Ishikawa (cell line): ENCODE data around the gene FAM47A.

ENCODE experiments used
- CEBPB ChIP-seq: IDR thresholded peaks from 2 replicates; pipeline ENCODE4 v1.6.1; 2012
- CREB1 ChIP-seq: IDR thresholded peaks from 2 replicates; pipeline ENCODE4 v1.6.1; 2012; ENCODE audit warnings: low read depth
- EGR1 ChIP-seq: IDR thresholded peaks from 2 replicates; pipeline ENCODE4 v1.6.1; 2012
- EP300 ChIP-seq: IDR thresholded peaks from 2 replicates; pipeline ENCODE4 v1.6.1; 2012; ENCODE audit warnings: borderline replicate concordance
- FOXM1 ChIP-seq: IDR thresholded peaks from 2 replicates; pipeline ENCODE4 v1.6.1; 2012; ENCODE audit warnings: low read depth, borderline replicate concordance
- NFIC ChIP-seq: IDR thresholded peaks from 2 replicates; pipeline ENCODE4 v1.6.1; 2012
- RAD21 ChIP-seq: IDR thresholded peaks from 2 replicates; pipeline ENCODE4 v1.6.1; 2012; ENCODE audit warnings: low read depth
- TAF1 ChIP-seq: IDR thresholded peaks from 2 replicates; pipeline ENCODE4 v1.6.1; 2012; ENCODE audit warnings: low read depth, mild to moderate bottlenecking
- TCF12 ChIP-seq: IDR thresholded peaks from 2 replicates; pipeline ENCODE4 v1.6.1; 2012; ENCODE audit warnings: low read depth
- TEAD4 ChIP-seq: IDR thresholded peaks from 2 replicates; pipeline ENCODE4 v1.6.1; 2012
- YY1 ChIP-seq: IDR thresholded peaks from 2 replicates; pipeline ENCODE4 v1.6.1; 2012; ENCODE audit warnings: low read depth
- ZBTB7A ChIP-seq: IDR thresholded peaks from 2 replicates; pipeline ENCODE4 v1.6.1; 2012; ENCODE audit warnings: low read depth
- TF ChIP-seq, protein P1 (sequence below): IDR thresholded peaks from 2 replicates; pipeline ENCODE4 v1.6.1; 2012
- TF ChIP-seq, protein P2 (sequence below): IDR thresholded peaks from 2 replicates; pipeline ENCODE4 v1.6.1; 2012
- TF ChIP-seq, protein P3 (sequence below): IDR thresholded peaks from 2 replicates; pipeline ENCODE4 v1.6.1; 2012; ENCODE audit warnings: low read depth, mild to moderate bottlenecking

FAM47A gene

DNA sequence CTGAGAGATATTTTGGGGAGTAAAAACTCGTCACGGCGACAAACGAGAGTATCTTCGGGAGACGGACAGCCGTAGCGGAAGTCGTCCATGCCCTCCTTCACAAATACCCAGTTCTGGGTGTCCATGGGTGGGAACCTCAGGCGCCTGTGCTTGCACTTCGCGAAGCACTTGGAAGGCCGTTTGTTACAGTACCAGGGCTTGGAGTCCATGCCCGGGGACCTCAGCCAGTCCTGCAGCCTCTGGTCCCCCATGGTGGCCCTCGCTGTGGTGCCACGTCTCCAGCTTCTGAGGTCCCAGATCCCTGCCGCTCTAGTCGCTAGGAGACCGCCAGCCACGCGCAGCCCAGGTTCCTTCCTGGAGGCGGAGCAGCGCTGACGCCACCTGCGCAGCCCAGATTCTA lies at the start of gene FAM47A:
FAM47A (minus strand) TSS at position 287 of the 400 bp plus-strand sequence; CDS start at position 251, 36 bp downstream.
- TF ChIP-seq EGR1 (no peak), CEBPB (no peak), TCF12 (no peak), YY1 (no peak), CREB1 (no peak), RAD21 (no peak), NFIC (no peak), ZBTB7A (no peak), TEAD4 (no peak), FOXM1 (no peak), TAF1 (no peak), EP300 (no peak)
- TF ChIP-seq, protein P1, sequence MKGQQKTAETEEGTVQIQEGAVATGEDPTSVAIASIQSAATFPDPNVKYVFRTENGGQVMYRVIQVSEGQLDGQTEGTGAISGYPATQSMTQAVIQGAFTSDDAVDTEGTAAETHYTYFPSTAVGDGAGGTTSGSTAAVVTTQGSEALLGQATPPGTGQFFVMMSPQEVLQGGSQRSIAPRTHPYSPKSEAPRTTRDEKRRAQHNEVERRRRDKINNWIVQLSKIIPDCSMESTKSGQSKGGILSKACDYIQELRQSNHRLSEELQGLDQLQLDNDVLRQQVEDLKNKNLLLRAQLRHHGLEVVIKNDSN = no peak
- TF ChIP-seq, protein P2, sequence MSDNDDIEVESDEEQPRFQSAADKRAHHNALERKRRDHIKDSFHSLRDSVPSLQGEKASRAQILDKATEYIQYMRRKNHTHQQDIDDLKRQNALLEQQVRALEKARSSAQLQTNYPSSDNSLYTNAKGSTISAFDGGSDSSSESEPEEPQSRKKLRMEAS = no peak
- TF ChIP-seq, protein P3, sequence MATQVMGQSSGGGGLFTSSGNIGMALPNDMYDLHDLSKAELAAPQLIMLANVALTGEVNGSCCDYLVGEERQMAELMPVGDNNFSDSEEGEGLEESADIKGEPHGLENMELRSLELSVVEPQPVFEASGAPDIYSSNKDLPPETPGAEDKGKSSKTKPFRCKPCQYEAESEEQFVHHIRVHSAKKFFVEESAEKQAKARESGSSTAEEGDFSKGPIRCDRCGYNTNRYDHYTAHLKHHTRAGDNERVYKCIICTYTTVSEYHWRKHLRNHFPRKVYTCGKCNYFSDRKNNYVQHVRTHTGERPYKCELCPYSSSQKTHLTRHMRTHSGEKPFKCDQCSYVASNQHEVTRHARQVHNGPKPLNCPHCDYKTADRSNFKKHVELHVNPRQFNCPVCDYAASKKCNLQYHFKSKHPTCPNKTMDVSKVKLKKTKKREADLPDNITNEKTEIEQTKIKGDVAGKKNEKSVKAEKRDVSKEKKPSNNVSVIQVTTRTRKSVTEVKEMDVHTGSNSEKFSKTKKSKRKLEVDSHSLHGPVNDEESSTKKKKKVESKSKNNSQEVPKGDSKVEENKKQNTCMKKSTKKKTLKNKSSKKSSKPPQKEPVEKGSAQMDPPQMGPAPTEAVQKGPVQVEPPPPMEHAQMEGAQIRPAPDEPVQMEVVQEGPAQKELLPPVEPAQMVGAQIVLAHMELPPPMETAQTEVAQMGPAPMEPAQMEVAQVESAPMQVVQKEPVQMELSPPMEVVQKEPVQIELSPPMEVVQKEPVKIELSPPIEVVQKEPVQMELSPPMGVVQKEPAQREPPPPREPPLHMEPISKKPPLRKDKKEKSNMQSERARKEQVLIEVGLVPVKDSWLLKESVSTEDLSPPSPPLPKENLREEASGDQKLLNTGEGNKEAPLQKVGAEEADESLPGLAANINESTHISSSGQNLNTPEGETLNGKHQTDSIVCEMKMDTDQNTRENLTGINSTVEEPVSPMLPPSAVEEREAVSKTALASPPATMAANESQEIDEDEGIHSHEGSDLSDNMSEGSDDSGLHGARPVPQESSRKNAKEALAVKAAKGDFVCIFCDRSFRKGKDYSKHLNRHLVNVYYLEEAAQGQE = no peak

DNA sequence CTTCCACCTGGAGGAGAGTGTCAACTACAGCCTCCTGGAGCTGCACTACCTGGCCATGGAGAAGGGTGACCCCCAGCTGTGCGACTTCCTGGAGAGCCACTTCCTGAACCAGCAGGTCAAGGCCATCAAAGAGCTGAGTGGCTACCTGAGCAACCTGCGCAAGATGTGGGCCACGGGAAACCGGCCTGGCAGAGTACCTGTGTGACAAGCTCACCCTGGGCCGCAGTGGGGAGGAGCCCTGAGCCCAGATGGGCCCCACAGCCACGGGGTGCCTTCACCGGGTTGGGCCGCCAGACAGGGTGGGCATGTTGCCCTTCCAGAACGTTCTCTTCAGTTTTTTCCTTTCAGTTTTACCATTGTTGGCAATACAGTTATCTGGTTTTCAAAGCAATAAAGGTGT lies 15.2 kb upstream of the FAM47A start:
- TF ChIP-seq RAD21 = no peak
- TF ChIP-seq, protein P1 = no peak

DNA sequence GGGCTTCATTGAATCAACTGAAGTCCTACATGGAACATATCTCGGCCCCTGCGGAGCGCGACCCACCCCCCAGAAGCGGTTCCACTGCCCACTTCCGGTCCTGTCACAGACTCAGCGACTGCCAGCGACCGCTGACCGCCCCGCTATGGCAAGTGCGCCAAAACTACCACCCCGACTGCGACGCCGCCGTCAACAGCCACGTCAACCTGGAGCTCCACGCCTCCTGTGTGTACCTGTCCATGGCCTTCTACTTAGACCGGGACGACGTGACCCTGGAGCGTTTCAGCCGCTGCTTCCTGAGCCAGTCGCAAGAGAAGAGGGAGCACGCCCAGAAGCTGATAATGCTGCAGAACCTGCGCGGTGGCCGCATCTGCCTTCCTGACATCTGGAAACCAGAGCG lies 14.8 kb upstream of the FAM47A start:
- TF ChIP-seq TAF1 (no peak), CREB1 (no peak), ZBTB7A (no peak), TCF12 (no peak), TEAD4 (no peak), EGR1 (no peak), NFIC (no peak), YY1 (no peak), RAD21 (no peak), FOXM1 (no peak), EP300 (no peak)
- TF ChIP-seq, protein P2 = no peak
- TF ChIP-seq, protein P3 = no peak
- TF ChIP-seq, protein P1 = no peak

DNA sequence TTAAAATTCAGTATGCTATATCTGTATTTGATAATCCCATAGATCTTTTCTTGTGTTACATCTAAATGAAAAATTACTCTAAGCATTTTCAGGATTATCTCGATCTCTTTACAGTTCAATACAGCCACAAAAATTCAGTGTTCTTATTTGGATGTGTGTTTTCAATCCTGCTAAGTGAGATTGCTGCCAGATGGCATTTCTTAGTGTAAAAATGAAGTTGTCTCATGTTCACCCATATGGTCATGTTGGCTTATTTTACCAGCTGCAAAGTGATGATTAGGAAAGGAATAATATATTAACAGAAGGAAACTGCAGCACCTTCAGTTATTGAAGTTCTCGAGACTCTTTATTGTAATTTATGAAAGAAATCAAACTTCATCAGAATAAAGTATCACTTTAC lies 12.1 kb upstream of the FAM47A start:
- no peak for TF ChIP-seq EP300
- TF ChIP-seq TAF1 = no peak
- TF ChIP-seq TCF12 = no peak
- TF ChIP-seq CREB1 = no peak
- TF ChIP-seq, protein P2 = no peak
- no peak for TF ChIP-seq TEAD4
- TF ChIP-seq YY1 = no peak
- no peak for TF ChIP-seq RAD21
- no peak for TF ChIP-seq CEBPB
- TF ChIP-seq, protein P3 = no peak
- TF ChIP-seq, protein P1 = no peak
- no peak for TF ChIP-seq FOXM1
- TF ChIP-seq ZBTB7A = no peak
